AG08395 (cell line): ENCODE measurements around the gene CCDC38.

Source experiments
- DNase-seq: peaks from one replicate; pipeline ENCODE4 v3.0.0; 2012; ENCODE audit warnings: mixed read lengths, low spot score

The CCDC38 gene

GRCh38 chr12:95836630-95837239 is 105.7 kb downstream of the CCDC38 start:
- DNase-seq: peak; percentile 48

DNA sequence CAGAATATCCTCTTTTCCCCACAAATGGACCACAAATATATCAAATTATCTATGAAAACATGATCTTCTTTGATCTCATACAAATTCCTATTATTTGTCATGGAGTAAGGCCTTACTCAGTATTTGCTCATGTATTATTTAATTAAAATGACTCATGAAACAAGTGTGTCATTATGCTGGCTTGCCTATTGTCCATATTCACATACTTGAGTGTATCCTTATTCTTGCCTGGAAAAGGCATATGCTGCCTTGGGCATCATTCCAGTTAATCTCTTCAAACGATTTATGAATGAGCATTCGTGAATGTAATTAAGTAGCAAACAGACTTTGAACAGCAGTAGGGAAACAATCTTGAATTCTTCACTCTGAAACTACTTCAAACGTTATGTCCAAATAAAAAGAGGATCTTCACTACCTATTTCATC is 106.2 kb downstream of the CCDC38 start:
- DNase-seq: peak; percentile 64

DNA sequence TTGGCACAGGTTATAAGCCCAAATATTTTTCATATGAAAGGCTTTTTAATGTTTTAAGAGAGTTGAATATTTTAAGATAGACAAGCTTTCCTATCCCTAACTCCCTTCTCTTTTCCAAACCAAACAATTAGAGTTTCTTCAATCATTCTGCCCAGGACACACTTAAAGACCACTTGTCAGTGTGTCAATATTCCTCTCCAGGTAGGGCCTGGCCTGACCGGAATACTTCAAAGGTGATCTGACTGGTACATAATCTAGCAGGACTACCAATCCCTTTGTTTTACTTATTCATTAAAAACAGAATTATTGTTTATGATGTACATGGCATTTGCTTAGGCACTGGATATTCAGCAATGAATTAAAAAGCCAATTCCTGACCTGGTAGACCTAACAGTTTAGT is 107.8 kb downstream of the CCDC38 start:
- DNase-seq: no peak

GRCh38 chr12:95830335-95831089 is 111.9 kb downstream of the CCDC38 start:
- DNase-seq: no peak

- DNase-seq: no peak
Observed at GRCh38 chr12:95829395-95829794, 113.0 kb downstream of the CCDC38 start.

- DNase-seq: peak; percentile 68
Observed at GRCh38 chr12:95820096-95820703, 122.2 kb downstream of the CCDC38 start.
